ENCODE measurements around the gene SEM1. TPM values are rescaled to one million over a fixed set of nuclear protein-coding genes. Genes with fewer than 3 reads are reported as not detected.
"Not testable (repeated sequence)": the region's sequence is repeated elsewhere in the genome, so short reads cannot be mapped to it uniquely, and the experiment has no call there.

The SEM1 gene
- total RNA-seq, 1 donor from 2014 or later: 65.2 TPM

- Histone ChIP-seq H3K27me3 (no peaks in the 10 kb centered on the region), H2AFZ (replicated peaks) (no peak overlapping the region), H3K4me3 (no peak overlapping the region), H3K36me3 (no peaks in the 10 kb centered on the region), H4K20me1 (ENCODE audit: low read depth) (no peaks in the 10 kb centered on the region), H3K4me1 (no peaks in the 10 kb centered on the region), H3K9me3 (ENCODE audit: low read depth) (no peaks in the 10 kb centered on the region), H3K4me2 (no peak overlapping the region), H3K79me2 (ENCODE audit: low read depth) (no peaks in the 10 kb centered on the region), H3K9ac (no peak overlapping the region), H3K27ac (no peak overlapping the region), H3F3A (ENCODE audit: low read depth) (no peaks in the 10 kb centered on the region)
- H3K4me3 Mint-ChIP-seq: no peak overlapping the region
- TF ChIP-seq EZH2phosphoT487 (IDR thresholded peaks at IDR 0.05) (no peak), EZH2 (IDR thresholded peaks at IDR 0.05) (no peak)
- TF ChIP-seq, protein P1, sequence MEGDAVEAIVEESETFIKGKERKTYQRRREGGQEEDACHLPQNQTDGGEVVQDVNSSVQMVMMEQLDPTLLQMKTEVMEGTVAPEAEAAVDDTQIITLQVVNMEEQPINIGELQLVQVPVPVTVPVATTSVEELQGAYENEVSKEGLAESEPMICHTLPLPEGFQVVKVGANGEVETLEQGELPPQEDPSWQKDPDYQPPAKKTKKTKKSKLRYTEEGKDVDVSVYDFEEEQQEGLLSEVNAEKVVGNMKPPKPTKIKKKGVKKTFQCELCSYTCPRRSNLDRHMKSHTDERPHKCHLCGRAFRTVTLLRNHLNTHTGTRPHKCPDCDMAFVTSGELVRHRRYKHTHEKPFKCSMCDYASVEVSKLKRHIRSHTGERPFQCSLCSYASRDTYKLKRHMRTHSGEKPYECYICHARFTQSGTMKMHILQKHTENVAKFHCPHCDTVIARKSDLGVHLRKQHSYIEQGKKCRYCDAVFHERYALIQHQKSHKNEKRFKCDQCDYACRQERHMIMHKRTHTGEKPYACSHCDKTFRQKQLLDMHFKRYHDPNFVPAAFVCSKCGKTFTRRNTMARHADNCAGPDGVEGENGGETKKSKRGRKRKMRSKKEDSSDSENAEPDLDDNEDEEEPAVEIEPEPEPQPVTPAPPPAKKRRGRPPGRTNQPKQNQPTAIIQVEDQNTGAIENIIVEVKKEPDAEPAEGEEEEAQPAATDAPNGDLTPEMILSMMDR (IDR thresholded peaks at IDR 0.05): no peak
- no peaks in the 10 kb centered on the region for H3K9me3 Mint-ChIP-seq
- no peaks in the 10 kb centered on the region for H3K36me3 Mint-ChIP-seq
- H3K4me1 Mint-ChIP-seq: no peaks in the 10 kb centered on the region
- no peak overlapping the region for H3K27ac Mint-ChIP-seq
- no peak for DNase-seq (ENCODE audit: low spot score)
- peaks cover 2% of the 10 kb centered on the region for H3K27me3 Mint-ChIP-seq (ENCODE audit: insufficient read depth, low read depth)
Measured at GRCh38 chr7:96645084-96645483, 64.6 kb downstream of the SEM1 start.

DNA sequence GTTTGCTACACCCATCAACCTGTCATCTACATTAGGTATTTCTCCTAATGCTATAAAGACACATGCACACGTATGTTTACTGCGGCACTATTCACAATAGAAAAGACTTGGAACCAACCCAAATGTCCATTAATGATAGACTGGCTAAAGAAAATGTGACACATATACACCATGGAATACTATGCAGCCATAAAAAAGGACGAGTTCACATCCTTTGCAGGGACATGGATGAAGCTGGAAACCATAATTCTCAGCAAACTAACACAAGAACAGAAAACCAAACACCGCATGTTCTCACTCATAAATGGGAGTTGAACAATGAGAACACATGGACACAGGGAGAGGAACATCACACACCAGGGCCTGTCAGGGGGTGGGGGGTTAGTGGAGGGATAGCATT lies 66.2 kb downstream of the SEM1 start:
- not testable (repeated sequence) for H3K9me3 Mint-ChIP-seq; H3K4me1 Mint-ChIP-seq; H3K9me3 ChIP-seq (ENCODE audit: low read depth); H3K27me3 Mint-ChIP-seq (ENCODE audit: insufficient read depth, low read depth); H3F3A ChIP-seq (ENCODE audit: low read depth); H3K4me2 ChIP-seq; H3K4me1 ChIP-seq; H3K4me3 Mint-ChIP-seq; H2AFZ ChIP-seq (replicated peaks); H3K4me3 ChIP-seq; DNase-seq (ENCODE audit: low spot score); H3K27ac ChIP-seq; H3K36me3 ChIP-seq; H3K36me3 Mint-ChIP-seq; H4K20me1 ChIP-seq (ENCODE audit: low read depth); H3K27ac Mint-ChIP-seq; H3K27me3 ChIP-seq; H3K79me2 ChIP-seq (ENCODE audit: low read depth); H3K9ac ChIP-seq

DNA sequence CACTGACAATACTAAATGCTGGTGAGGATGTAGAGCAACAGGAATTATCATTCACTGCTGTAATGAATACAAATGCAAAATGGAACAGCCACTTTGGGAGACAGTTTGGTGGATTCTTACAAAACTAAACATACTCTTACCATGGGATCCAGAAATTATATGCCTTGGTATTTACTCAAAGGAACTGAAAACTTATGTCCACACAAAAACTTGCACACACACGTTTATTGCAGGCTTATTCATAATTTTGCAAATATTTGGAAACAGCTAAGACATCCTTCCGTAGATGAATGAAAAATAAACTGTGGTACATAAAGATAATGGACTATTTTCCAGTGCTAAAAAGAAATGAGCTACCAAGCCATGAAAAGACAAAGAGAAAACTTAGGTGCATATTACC lies 69.6 kb downstream of the SEM1 start:
- Histone ChIP-seq H3K9ac (no peak overlapping the region), H3K27ac (no peak overlapping the region), H3K4me2 (no peak overlapping the region), H3K79me2 (ENCODE audit: low read depth) (no peaks in the 10 kb centered on the region), H3K4me3 (no peak overlapping the region), H3K9me3 (ENCODE audit: low read depth) (no peaks in the 10 kb centered on the region), H3K36me3 (no peaks in the 10 kb centered on the region), H4K20me1 (ENCODE audit: low read depth) (no peaks in the 10 kb centered on the region), H2AFZ (replicated peaks) (no peak overlapping the region), H3K27me3 (no peaks in the 10 kb centered on the region), H3K4me1 (no peaks in the 10 kb centered on the region), H3F3A (ENCODE audit: low read depth) (no peaks in the 10 kb centered on the region)
- Mint-ChIP-seq H3K36me3 (no peaks in the 10 kb centered on the region), H3K9me3 (no peaks in the 10 kb centered on the region), H3K27ac (no peak overlapping the region), H3K4me1 (no peaks in the 10 kb centered on the region), H3K4me3 (no peak overlapping the region), H3K27me3 (ENCODE audit: insufficient read depth, low read depth) (no peaks in the 10 kb centered on the region)
- TF ChIP-seq EZH2phosphoT487 (IDR thresholded peaks at IDR 0.05): no peak
- TF ChIP-seq EZH2 (IDR thresholded peaks at IDR 0.05): no peak
- TF ChIP-seq, protein P1 (IDR thresholded peaks at IDR 0.05): no peak
- DNase-seq (ENCODE audit: low spot score): no peak

Data from neural progenitor cell (in vitro differentiated cells).